Fibroblast of villous mesenchyme (primary cell): ENCODE results near the gene LPCAT1. TPM values are rescaled to one million over a fixed set of nuclear protein-coding genes. Genes with fewer than 3 reads are reported as not detected.
"Not testable (repeated sequence)": the region's sequence is repeated elsewhere in the genome, so short reads cannot be mapped to it uniquely, and the experiment has no call there.

ENCODE experiments used
- DNase-seq: peaks from one replicate; pipeline ENCODE4 v3.0.0-alpha.2; 2010; ENCODE audit warnings: low read depth
- H3K4me3 ChIP-seq: 2 replicates; pipeline ENCODE4 v1.5.1; 2011; ENCODE audit warnings: low read depth, mild to moderate bottlenecking, low read length
- total RNA-seq: library from RNA; depleted of rRNA; stranded (reverse); fragments of >200 nt; gene quantifications from 2 replicates; pipeline ENCODE4 v1.2.3, GENCODE V29; 2012
- TF ChIP-seq, protein P1 (sequence below): IDR thresholded peaks from 2 replicates; pipeline ENCODE4 v1.5.1; 2012; ENCODE audit warnings: low read depth, mild to moderate bottlenecking, low read length; ENCODE audit not compliant: insufficient read depth

Gene LPCAT1, protein sequence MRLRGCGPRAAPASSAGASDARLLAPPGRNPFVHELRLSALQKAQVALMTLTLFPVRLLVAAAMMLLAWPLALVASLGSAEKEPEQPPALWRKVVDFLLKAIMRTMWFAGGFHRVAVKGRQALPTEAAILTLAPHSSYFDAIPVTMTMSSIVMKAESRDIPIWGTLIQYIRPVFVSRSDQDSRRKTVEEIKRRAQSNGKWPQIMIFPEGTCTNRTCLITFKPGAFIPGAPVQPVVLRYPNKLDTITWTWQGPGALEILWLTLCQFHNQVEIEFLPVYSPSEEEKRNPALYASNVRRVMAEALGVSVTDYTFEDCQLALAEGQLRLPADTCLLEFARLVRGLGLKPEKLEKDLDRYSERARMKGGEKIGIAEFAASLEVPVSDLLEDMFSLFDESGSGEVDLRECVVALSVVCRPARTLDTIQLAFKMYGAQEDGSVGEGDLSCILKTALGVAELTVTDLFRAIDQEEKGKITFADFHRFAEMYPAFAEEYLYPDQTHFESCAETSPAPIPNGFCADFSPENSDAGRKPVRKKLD
- total RNA-seq = 35.8 and 57.4 TPM in 2 replicates

DNA sequence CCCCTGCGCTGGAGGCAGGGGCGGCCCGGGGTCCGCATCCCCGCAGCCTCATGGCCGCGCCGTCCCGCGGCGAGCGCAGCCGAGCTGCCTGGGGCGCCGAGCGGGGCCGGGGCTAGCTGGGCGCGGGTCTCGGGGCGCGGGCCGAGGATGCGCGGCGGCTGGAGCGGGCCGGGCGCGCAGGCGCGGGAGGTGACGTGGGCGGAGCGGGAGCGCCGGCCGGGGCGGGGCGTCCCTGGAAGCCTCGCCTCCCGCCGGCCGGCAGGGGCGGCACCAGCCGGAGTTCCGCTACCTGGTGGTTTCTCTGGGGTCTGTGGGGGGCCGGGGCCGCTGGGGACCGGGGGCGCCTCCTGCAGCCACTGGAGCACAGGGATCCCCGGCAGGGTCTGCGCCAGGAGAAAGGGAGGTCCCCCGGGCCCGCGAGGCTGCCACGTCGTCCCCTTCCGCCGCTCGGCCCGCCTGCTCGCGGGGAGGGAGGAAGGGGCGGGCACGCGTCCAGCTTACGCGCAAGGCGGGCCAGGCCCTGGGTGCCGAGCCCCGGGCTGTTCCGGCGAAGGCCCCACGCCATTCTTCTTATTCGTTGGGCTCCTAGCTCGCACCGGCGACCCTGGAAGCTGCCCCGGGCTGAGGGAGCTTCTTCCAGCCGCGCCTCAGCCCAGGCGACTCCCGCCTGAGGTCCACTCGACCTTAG lies at the start of gene LPCAT1:
LPCAT1 (minus strand) TSS at position 168 of the 688 bp plus-strand sequence; CDS start at position 52, 116 bp downstream.
- H3K4me3 ChIP-seq = peak within 1 kb of the TSS; percentile 72
- TF ChIP-seq, protein P1, sequence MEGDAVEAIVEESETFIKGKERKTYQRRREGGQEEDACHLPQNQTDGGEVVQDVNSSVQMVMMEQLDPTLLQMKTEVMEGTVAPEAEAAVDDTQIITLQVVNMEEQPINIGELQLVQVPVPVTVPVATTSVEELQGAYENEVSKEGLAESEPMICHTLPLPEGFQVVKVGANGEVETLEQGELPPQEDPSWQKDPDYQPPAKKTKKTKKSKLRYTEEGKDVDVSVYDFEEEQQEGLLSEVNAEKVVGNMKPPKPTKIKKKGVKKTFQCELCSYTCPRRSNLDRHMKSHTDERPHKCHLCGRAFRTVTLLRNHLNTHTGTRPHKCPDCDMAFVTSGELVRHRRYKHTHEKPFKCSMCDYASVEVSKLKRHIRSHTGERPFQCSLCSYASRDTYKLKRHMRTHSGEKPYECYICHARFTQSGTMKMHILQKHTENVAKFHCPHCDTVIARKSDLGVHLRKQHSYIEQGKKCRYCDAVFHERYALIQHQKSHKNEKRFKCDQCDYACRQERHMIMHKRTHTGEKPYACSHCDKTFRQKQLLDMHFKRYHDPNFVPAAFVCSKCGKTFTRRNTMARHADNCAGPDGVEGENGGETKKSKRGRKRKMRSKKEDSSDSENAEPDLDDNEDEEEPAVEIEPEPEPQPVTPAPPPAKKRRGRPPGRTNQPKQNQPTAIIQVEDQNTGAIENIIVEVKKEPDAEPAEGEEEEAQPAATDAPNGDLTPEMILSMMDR = no peak
- peak; percentile 81 for DNase-seq

DNA sequence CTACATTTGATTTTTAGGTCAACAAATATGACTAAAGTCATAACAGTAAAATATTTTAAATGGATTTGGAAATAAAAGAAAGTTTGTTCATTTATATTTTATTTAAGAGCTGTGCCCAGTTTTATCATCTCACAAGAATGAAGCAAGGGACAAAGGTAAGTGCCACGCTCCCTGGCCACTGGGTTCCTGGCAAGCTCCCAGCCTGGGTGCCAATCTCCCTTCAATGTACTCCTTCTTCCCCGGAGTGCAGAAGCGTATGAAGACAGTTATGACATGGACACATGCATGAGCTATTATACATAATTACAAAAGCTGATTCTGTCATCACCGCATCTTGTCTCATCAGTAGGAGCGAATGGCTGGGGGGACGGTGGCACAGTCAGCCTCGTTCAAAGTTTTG lies 48.1 kb upstream of the LPCAT1 start:
- H3K4me3 ChIP-seq, DNase-seq: not testable (repeated sequence)

DNA sequence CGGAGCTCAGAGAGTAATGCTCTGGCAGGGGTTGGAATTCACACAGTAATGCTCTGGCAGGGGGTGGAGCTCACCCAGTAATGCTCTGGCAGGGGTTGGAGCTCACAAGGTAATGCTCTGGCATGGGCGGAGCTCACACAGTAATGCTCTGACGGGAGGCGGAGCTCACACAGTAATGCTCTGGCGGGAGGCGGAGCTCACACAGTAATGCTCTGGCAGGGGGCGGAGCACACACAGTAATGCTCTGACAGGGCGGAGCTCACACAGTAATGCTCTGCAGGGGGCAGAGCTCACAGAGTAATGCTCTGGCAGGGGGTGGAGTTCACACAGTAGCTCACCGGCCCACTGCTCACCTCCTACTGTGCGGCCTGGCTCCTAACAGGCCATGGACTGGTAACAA lies 47.2 kb upstream of the LPCAT1 start:
- TF ChIP-seq, protein P1 = no peak
- H3K4me3 ChIP-seq = no peak overlapping the region
- no peak for DNase-seq

DNA sequence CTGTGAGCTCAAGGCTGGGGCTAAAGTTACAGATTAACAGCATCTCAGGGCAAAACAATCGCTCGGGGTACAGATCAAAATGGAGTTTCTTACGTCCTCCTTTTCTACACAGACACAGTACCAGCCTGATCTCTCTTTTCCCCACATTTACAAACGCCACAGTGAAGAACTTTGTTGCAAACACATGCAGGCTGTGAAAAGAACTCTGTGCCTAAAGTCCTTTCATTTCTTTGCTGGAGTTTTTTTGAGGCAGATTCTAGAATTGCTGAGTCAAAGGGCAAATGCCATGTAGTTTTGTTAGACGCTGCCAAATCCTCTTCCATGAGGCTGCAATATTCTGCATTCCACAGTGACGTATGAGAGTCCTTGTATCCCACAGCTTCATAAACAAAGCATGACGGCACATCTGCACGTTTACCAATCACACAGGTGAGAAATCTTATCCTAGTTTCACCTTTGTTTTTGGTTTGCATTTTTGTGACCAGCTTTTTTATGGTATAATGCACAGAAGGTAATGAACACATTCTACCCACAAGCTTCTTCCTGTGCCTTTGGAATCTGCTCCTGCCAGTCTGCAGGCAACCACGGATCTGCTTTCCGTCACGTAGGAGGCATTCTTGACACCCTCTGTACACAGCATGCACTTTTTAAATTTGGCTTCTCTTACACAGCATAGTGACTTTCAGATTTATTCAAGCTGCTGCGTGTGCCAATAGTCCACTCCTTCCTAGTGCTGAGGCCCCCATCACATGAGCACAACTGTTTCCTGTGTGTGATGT lies 44.6 kb upstream of the LPCAT1 start:
- peak; percentile 96 for DNase-seq
- no peak overlapping the region for H3K4me3 ChIP-seq
- TF ChIP-seq, protein P1 = no peak

DNA sequence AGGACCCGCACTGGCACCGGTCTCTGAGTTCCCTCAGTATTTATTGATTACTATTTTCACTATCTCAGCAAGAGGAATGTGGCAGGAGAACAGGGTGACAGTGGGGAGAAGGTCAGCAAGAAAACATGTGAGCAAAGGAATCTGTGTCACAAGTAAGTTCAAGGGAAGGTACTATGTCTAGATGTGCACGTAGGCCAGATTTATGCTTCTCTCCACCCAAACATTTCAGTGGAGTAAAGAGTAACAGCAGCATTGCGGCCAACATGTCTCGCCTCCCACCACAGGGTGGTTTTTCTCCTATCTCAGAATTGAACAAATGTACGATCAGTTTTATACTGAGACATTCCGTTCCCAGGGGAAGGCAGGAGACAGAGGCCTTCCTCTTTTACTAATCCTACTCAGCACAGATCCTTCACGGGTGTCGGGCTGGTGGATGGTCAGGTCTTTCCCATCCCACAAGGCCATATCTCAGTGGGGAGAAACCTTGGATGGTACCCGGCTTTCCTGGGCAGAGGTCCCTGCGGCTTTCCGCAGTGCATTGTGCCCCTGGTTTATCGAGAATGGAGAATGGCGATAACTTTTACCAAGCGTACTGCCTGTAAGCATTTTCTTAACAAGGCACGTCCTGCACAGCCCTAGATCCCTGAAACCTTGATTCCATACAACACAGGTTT lies 43.9 kb upstream of the LPCAT1 start:
- DNase-seq = peak; percentile 31
- H3K4me3 ChIP-seq = not testable (repeated sequence)

DNA sequence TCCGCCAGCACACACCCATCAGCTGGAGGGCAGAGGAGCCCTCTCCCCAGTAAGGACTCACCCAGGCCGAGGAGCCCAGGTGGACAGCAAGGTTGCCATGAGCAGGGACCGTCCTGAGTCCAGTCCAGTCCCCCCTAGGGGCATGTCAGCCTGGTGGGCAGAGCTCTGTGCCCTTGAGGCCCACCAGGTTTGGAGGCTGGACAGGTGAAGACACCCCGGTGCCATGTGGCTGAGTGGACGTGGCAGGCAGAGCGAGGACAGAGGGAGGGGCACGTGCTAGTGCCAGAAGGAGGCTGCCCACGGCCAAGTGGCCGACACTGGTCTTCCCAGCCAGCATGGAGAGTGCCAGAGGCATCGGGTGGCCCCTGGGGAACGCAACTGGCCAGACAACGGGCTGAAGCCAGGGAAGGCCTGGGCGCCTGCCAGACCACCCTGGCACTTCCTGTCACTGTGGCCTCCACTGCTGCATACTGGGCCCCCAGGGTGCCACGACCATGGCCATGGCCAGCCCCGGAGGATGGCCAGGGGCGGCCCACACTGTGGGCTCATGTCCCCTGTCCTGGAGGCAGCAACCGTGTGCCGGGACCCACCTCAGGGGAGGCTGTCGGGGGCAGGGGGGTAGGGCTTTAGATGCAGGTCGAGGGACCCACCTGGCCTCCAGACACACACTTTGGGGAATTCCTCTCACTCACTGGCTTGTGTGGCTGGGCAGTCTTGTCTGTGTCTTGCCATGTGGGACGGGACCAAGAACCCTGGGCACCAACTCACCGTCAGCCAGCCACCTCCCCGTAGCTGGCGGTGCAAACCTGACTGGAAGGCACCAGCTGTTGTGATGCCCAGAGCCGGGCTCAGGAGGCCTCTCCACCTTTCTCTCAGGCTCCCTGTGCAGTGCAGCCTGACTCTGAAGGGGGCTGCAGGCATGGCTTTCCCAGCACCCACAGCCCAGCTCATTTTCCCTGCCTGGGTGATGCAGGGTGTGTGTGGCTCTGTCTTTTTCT lies 42.3 kb upstream of the LPCAT1 start:
- TF ChIP-seq, protein P1 = no peak
- H3K4me3 ChIP-seq = no peak overlapping the region
- DNase-seq = no peak
